ENCODE data around the gene CPTP.

- TF ChIP-seq EP300 (IDR thresholded peaks at IDR 0.05) = no peak
- TF ChIP-seq POLR2A (IDR thresholded peaks at IDR 0.05; ENCODE audit: low read depth) = no peak
- no peak for TF ChIP-seq CTCF (IDR thresholded peaks at IDR 0.05)
Measured at GRCh38 chr1:1284221-1285101, 40.1 kb upstream of the CPTP start.

Measured in esophagus muscularis mucosa (tissue), 4 donors.